K562 (cell line): ENCODE measurements around the gene MYMX. TPM values are rescaled to one million over a fixed set of nuclear protein-coding genes. Genes with fewer than 3 reads are reported as not detected.

Experiments used
- BDP1 ChIP-seq: IDR thresholded peaks from 3 replicates; pipeline ENCODE4 v1.6.1; 2011; ENCODE audit not compliant: insufficient read length, insufficient read depth
- BRD9 ChIP-seq: fragments of 450-650 bp; IDR thresholded peaks from 2 replicates; pipeline ENCODE4 v1.6.1; 2018; ENCODE audit warnings: low read depth; ENCODE audit not compliant: partially characterized antibody
- DMBX1 ChIP-seq: fragments of 250-450 bp; sonication (Bioruptor Pico); IDR thresholded peaks from 2 replicates; pipeline ENCODE4 v1.8.0; 2022; ENCODE audit warnings: inconsistent platforms, mild to moderate bottlenecking, moderate library complexity, borderline replicate concordance
- FOXM1 ChIP-seq, 2 experiments: fragments of 450-650 bp in 1 of 2; sonication (generic) in 1 of 2; formaldehyde crosslinking in 1 of 2; IDR thresholded peaks; 2 replicates each; pipeline versions ENCODE4 v1.6.1 to v1.9.0; 2017 to 2022; ENCODE audit warnings: low read depth in 2 of 2, mild to moderate bottlenecking in 2 of 2, missing genetic modification reagents in 1 of 2, moderate library complexity in 1 of 2
- GATA2 ChIP-seq: sonication (generic); formaldehyde crosslinking; IDR thresholded peaks from 2 replicates; pipeline ENCODE4 v1.4.0; 2020; ENCODE audit warnings: mild to moderate bottlenecking, missing genetic modification reagents
- HNRNPL ChIP-seq: fragments of 200-400 bp; formaldehyde crosslinking; IDR thresholded peaks from 2 replicates; pipeline ENCODE4 v1.6.1; 2017; ENCODE audit warnings: low read depth, mild to moderate bottlenecking, low read length
- KLF6 ChIP-seq: fragments of 250-450 bp; sonication (Bioruptor Pico); IDR thresholded peaks from 2 replicates; pipeline ENCODE4 v1.4.0; 2020; ENCODE audit warnings: mild to moderate bottlenecking, moderate library complexity, borderline replicate concordance
- MEIS2 ChIP-seq: fragments of 450-650 bp; IDR thresholded peaks from 2 replicates; pipeline ENCODE4 v1.6.1; 2014; ENCODE audit warnings: mild to moderate bottlenecking; ENCODE audit not compliant: partially characterized antibody
- NFRKB ChIP-seq: fragments of 450-650 bp; IDR thresholded peaks from 2 replicates; pipeline ENCODE4 v1.6.1; 2016; ENCODE audit warnings: low read depth
- NR2F6 ChIP-seq: fragments of 450-650 bp; formaldehyde crosslinking; IDR thresholded peaks from 2 replicates; pipeline ENCODE4 v1.4.0; 2020; ENCODE audit warnings: mild to moderate bottlenecking
- PURB ChIP-seq: sonication (generic); formaldehyde crosslinking; IDR thresholded peaks from 2 replicates; pipeline ENCODE4 v1.9.0; 2021; ENCODE audit warnings: low read depth, mild to moderate bottlenecking, missing genetic modification reagents
- RFX1 ChIP-seq: fragments of 450-650 bp; IDR thresholded peaks from 2 replicates; pipeline ENCODE4 v1.6.1; 2016; ENCODE audit warnings: mild to moderate bottlenecking, moderate library complexity
- TAF9B ChIP-seq: fragments of 450-650 bp; IDR thresholded peaks from 2 replicates; pipeline ENCODE4 v1.6.1; 2018; ENCODE audit warnings: mild to moderate bottlenecking; ENCODE audit not compliant: partially characterized antibody
- ZNF224 ChIP-seq: sonication (generic); formaldehyde crosslinking; IDR thresholded peaks from 2 replicates; pipeline ENCODE4 v1.8.0; 2022; ENCODE audit warnings: mild to moderate bottlenecking, missing genetic modification reagents
- polyA plus RNA-seq, 8 experiments: library from polyadenylated mRNA; depleted of rRNA in 4 of 8; stranded (reverse) in 5 of 8; unstranded in 3 of 8; fragments of >200 nt; fragmentation: Nextera tagmentation in 2 of 8; fragmentation: Illumina TruSeq in 1 of 8; extraction: Ambion mirVana in 2 of 8; extraction: Trizol in 1 of 8; gene quantifications; 2 replicates each; pipeline versions ENCODE4 v1.2.1 to v1.2.3, GENCODE V29; 2011 to 2014; ENCODE audit warnings: inconsistent platforms in 1 of 8, missing spikeins in 1 of 8
- total RNA-seq, 7 experiments: library from RNA; depleted of rRNA in 6 of 7; stranded (reverse); fragments of >200 nt in 6 of 7; fragmentation: Illumina TruSeq in 2 of 7; extraction: Trizol in 2 of 7; gene quantifications; 2 replicates each; pipeline versions ENCODE4 v1.2.1 to v1.2.3, GENCODE V29; 2011 to 2021; ENCODE audit warnings: low replicate concordance in 1 of 7
- TF ChIP-seq, protein P1 (sequence below), 2 experiments: fragments of 450-650 bp in 1 of 2; sonication (generic) in 1 of 2; formaldehyde crosslinking; conservative IDR thresholded peaks; 2 replicates each; pipeline versions ENCODE4 v1.4.0 to v1.8.1; 2020 to 2022; ENCODE audit warnings: mild to moderate bottlenecking in 1 of 2, missing genetic modification reagents in 1 of 2
- TF ChIP-seq, protein P2 (sequence below): IDR thresholded peaks from 2 replicates; pipeline ENCODE4 v1.6.1; 2016; ENCODE audit warnings: missing genetic modification characterization, missing compliant biosample characterization
- TF ChIP-seq, protein P3 (sequence below): sonication (generic); formaldehyde crosslinking; IDR thresholded peaks from 2 replicates; pipeline ENCODE4 v1.8.0; 2023; ENCODE audit warnings: mild to moderate bottlenecking, missing genetic modification reagents
- TF ChIP-seq, protein P4 (sequence below), 2 experiments: fragments of 450-650 bp; conservative IDR thresholded peaks; 2 replicates each; pipeline ENCODE4 v1.6.1; 2017; ENCODE audit warnings: mild to moderate bottlenecking in 2 of 2, moderate library complexity in 2 of 2
- TF ChIP-seq, protein P5 (sequence below): fragments of 250-450 bp; sonication (Bioruptor Pico); IDR thresholded peaks from 2 replicates; pipeline ENCODE4 v1.4.0; 2020; ENCODE audit warnings: mild to moderate bottlenecking, moderate library complexity

Gene MYMX
- total and polyA plus RNA-seq, 9 of the 15 experiments (the other 6 are each of a cell fraction or from before 2014, with no cell fraction given) = 0.12 TPM; not detected in 8

DNA sequence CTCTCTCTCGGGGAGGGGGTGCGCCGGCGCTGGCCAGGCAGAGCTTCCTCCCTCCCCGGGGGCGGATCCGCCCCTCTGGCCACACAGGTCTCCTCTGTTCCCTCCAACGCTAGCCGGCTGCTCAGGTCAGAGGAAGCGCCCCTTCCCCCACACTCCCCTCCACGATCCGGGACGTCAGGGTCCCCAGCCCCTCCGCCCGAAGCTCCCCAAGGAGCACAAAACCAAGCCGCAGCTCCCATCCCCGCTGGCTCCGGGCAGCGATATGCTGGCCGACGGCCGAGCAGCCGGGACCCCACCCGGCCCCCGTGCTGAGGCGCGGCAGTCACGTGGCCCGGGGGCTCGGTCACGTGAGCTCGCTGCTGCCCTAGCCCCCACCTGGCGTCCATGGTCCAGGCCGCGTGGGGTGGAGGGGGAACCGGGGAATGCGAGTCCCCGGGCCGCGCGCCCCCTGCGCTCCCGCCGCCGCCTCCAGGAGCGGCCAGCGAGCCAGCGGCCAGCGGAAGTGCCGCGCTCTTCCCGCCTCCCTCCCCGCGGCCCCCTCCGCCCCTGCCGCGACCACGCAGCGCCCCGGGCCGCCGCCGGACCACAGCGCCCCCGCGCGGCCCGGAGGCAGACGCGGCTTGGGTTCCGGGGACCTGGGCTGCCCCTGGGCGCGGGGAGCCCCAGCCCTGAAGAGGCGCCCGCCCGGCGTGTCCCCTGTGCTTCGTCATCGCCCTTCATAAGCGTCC is 40.5 kb downstream of the MYMX start, which contains the start of gene SLC35B2 (continued):
- TF ChIP-seq, protein P1, sequence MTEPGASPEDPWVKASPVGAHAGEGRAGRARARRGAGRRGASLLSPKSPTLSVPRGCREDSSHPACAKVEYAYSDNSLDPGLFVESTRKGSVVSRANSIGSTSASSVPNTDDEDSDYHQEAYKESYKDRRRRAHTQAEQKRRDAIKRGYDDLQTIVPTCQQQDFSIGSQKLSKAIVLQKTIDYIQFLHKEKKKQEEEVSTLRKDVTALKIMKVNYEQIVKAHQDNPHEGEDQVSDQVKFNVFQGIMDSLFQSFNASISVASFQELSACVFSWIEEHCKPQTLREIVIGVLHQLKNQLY (CRISPR knock-in tag; conservative IDR thresholded peaks at IDR 0.05) = 0 out of 4 replicates have a peak, but pooled peaks of 1 of the 2 experiments have one; percentile 70
- TF ChIP-seq BRD9 (no peak), DMBX1 (CRISPR knock-in tag) (no peak), NFRKB (peak; percentile 20; the same call in 1 of the 2 replicates), ZNF224 (peak; percentile 91; the same call in 1 of the 2 replicates), PURB (CRISPR knock-in tag) (no peak), FOXM1 (IDR thresholded peaks at IDR 0.05; ENCODE audit: low read depth) (0 out of 2 replicates have a peak, but pooled peaks have one; percentile 18), FOXM1 (CRISPR knock-in tag; IDR thresholded peaks at IDR 0.05; ENCODE audit: low read depth) (peak; percentile 87; the same call in 1 of the 2 replicates), RFX1 (no peak), TAF9B (no peak), HNRNPL (no peak), KLF6 (CRISPR knock-in tag) (no peak; the same call in 1 of the 2 replicates), BDP1 (no peak), NR2F6 (no peak), GATA2 (CRISPR knock-in tag) (no peak), MEIS2 (no peak)
- TF ChIP-seq, protein P2, sequence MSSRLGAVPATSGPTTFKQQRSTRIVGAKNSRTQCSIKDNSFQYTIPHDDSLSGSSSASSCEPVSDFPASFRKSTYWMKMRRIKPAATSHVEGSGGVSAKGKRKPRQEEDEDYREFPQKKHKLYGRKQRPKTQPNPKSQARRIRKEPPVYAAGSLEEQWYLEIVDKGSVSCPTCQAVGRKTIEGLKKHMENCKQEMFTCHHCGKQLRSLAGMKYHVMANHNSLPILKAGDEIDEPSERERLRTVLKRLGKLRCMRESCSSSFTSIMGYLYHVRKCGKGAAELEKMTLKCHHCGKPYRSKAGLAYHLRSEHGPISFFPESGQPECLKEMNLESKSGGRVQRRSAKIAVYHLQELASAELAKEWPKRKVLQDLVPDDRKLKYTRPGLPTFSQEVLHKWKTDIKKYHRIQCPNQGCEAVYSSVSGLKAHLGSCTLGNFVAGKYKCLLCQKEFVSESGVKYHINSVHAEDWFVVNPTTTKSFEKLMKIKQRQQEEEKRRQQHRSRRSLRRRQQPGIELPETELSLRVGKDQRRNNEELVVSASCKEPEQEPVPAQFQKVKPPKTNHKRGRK (tag) = no peak
- TF ChIP-seq, protein P3, sequence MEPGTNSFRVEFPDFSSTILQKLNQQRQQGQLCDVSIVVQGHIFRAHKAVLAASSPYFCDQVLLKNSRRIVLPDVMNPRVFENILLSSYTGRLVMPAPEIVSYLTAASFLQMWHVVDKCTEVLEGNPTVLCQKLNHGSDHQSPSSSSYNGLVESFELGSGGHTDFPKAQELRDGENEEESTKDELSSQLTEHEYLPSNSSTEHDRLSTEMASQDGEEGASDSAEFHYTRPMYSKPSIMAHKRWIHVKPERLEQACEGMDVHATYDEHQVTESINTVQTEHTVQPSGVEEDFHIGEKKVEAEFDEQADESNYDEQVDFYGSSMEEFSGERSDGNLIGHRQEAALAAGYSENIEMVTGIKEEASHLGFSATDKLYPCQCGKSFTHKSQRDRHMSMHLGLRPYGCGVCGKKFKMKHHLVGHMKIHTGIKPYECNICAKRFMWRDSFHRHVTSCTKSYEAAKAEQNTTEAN (CRISPR knock-in tag) = peak; percentile 84
- TF ChIP-seq, protein P4, sequence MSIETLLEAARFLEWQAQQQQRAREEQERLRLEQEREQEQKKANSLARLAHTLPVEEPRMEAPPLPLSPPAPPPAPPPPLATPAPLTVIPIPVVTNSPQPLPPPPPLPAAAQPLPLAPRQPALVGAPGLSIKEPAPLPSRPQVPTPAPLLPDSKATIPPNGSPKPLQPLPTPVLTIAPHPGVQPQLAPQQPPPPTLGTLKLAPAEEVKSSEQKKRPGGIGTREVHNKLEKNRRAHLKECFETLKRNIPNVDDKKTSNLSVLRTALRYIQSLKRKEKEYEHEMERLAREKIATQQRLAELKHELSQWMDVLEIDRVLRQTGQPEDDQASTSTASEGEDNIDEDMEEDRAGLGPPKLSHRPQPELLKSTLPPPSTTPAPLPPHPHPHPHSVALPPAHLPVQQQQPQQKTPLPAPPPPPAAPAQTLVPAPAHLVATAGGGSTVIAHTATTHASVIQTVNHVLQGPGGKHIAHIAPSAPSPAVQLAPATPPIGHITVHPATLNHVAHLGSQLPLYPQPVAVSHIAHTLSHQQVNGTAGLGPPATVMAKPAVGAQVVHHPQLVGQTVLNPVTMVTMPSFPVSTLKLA (conservative IDR thresholded peaks at IDR 0.05) = peak; percentile 96 to 98
- TF ChIP-seq, protein P5, sequence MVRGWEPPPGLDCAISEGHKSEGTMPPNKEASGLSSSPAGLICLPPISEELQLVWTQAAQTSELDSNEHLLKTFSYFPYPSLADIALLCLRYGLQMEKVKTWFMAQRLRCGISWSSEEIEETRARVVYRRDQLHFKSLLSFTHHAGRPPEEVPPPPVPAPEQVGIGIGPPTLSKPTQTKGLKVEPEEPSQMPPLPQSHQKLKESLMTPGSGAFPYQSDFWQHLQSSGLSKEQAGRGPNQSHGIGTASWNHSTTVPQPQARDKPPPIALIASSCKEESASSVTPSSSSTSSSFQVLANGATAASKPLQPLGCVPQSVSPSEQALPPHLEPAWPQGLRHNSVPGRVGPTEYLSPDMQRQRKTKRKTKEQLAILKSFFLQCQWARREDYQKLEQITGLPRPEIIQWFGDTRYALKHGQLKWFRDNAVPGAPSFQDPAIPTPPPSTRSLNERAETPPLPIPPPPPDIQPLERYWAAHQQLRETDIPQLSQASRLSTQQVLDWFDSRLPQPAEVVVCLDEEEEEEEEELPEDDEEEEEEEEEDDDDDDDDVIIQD = no peak
